Measurements from ENCODE around the gene XRCC5. TPM values are rescaled to one million over a fixed set of nuclear protein-coding genes. Genes with fewer than 3 reads are reported as not detected.

XRCC5 gene
- total RNA-seq, 1 experiment from 2014 or later, result 424 TPM

DNA sequence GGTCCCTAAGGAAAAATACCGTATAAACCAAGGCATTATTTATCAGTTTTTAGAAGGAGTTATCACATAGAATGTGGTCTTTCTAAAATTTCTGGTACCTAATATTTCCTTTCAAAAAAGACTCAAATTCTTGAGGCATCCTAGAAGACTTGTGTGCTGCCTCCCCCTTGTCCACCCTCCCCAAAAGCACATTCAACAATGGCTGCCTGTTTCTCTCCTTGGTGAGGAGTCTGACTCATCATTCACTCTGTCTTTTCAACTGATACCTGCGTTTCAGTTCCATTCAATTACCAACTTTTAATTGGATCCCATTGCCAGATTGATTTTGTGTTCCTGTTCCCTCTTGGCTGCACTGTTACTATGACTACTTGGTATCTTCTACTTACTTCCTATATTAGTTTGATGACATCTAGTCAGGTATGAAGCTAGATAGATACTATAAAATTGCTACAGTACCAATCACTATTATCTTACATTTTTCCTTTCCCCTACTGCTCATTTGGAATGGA lies 72.9 kb downstream of the XRCC5 start (continued):
- TF ChIP-seq, protein P1, sequence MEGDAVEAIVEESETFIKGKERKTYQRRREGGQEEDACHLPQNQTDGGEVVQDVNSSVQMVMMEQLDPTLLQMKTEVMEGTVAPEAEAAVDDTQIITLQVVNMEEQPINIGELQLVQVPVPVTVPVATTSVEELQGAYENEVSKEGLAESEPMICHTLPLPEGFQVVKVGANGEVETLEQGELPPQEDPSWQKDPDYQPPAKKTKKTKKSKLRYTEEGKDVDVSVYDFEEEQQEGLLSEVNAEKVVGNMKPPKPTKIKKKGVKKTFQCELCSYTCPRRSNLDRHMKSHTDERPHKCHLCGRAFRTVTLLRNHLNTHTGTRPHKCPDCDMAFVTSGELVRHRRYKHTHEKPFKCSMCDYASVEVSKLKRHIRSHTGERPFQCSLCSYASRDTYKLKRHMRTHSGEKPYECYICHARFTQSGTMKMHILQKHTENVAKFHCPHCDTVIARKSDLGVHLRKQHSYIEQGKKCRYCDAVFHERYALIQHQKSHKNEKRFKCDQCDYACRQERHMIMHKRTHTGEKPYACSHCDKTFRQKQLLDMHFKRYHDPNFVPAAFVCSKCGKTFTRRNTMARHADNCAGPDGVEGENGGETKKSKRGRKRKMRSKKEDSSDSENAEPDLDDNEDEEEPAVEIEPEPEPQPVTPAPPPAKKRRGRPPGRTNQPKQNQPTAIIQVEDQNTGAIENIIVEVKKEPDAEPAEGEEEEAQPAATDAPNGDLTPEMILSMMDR (IDR thresholded peaks at IDR 0.05 in 2 of 3, conservative IDR thresholded peaks at IDR 0.05 in 1 of 3; ENCODE audit: borderline replicate concordance in 1 of 3, insufficient read depth in 1 of 3, low read depth in 2 of 3, low read length in 2 of 3), result no peak
- TF ChIP-seq FOSL1 (IDR thresholded peaks at IDR 0.05; ENCODE audit: low read depth) (no peak), SIN3A (IDR thresholded peaks at IDR 0.05; ENCODE audit: low read depth) (no peak), CEBPB (IDR thresholded peaks at IDR 0.05; ENCODE audit: low read depth) (no peak), POLR2A (IDR thresholded peaks at IDR 0.05; ENCODE audit: borderline replicate concordance, extremely low read depth, insufficient read depth, insufficient read length) (no peak), ELF1 (IDR thresholded peaks at IDR 0.05; ENCODE audit: borderline replicate concordance, low read depth) (no peak), ZFX (IDR thresholded peaks at IDR 0.05) (no peak)

DNA sequence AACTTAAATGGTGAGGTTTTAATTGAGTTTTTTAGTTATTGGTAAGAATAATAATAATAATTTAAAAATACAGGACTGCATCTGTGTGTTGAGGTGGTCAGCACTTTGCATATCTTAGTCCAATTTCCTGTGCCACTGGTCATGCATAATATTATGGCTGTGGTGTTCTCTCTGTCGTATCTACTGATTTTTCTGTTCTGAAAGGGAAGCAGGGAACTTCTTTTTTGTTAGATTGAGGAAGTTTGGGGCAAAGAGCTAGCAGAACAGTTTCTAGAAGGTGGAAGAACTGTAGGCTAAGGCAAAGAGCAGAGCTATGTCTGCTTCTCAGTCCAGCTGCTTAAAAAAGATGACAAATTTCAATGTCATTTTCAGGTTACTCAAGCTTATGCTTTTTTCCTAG lies 74.3 kb downstream of the XRCC5 start:
- Histone ChIP-seq H3K9me3 (ENCODE audit: control insufficient read depth in 1 of 2, insufficient read depth in 1 of 2, low read depth in 1 of 2, low read length in 2 of 2) (no peaks in the 10 kb centered on the region), H3K4me3 (replicated peaks in 1 of 2; ENCODE audit: low read depth in 1 of 2, low read length in 2 of 2) (no peak overlapping the region), H3K79me2 (ENCODE audit: insufficient read depth, low read length) (peaks cover 98% of the 10 kb centered on the region), H2AFZ (ENCODE audit: low read depth, low read length, poor library complexity, severe bottlenecking) (no peak overlapping the region), H3K4me1 (ENCODE audit: control insufficient read depth in 1 of 2, insufficient read depth in 2 of 2, low read length in 2 of 2) (no peaks in the 10 kb centered on the region), H3K9ac (ENCODE audit: low read length) (no peak overlapping the region), H3K9me2 (ENCODE audit: insufficient read depth) (no peaks in the 10 kb centered on the region), H3K36me3 (ENCODE audit: control insufficient read depth in 1 of 2, insufficient read depth in 2 of 2, low read length in 2 of 2) (peaks cover 4 to 37% of the 10 kb centered on the region in 2 experiments; a peak in 3 of 4 replicates), H3K27ac (ENCODE audit: low read depth, low read length) (no peak overlapping the region), H4K20me1 (ENCODE audit: insufficient read depth) (peaks cover 17% of the 10 kb centered on the region; the same call in 1 of the 2 replicates), H3K4me2 (ENCODE audit: low read length) (no peak overlapping the region), H3K27me3 (ENCODE audit: insufficient read depth, low read length) (no peaks in the 10 kb centered on the region)
- ChIA-PET CTCF (no interaction called here), POLR2A (no interaction called here), RAD21 (ENCODE audit: low non-redundant PET in 1 of 2, low total read pairs in 2 of 2, uncharacterized antibody in 2 of 2, unreplicated experiment in 2 of 2) (no interaction called here)
- DNase-seq (ENCODE audit: low read depth, low spot score) (no peak), ATAC-seq (no peak)
- TF ChIP-seq TCF7L2 (IDR thresholded peaks at IDR 0.05; ENCODE audit: borderline replicate concordance, extremely low read depth, insufficient read depth, insufficient read length) (no peak), RAD21 (IDR thresholded peaks at IDR 0.05; ENCODE audit: low read depth) (no peak), YY1 (IDR thresholded peaks at IDR 0.05; ENCODE audit: extremely low read depth, insufficient replicate concordance, low read depth, low read length) (no peak), SP1 (IDR thresholded peaks at IDR 0.05; ENCODE audit: low read depth) (no peak), JUND (IDR thresholded peaks at IDR 0.05) (no peak), EGR1 (IDR thresholded peaks at IDR 0.05; ENCODE audit: low read depth) (no peak), ZFX (IDR thresholded peaks at IDR 0.05) (no peak), POLR2AphosphoS5 (IDR thresholded peaks at IDR 0.05; ENCODE audit: low read depth, low read length) (no peak), ELF1 (IDR thresholded peaks at IDR 0.05; ENCODE audit: borderline replicate concordance, low read depth) (no peak)
- TF ChIP-seq, protein P2, sequence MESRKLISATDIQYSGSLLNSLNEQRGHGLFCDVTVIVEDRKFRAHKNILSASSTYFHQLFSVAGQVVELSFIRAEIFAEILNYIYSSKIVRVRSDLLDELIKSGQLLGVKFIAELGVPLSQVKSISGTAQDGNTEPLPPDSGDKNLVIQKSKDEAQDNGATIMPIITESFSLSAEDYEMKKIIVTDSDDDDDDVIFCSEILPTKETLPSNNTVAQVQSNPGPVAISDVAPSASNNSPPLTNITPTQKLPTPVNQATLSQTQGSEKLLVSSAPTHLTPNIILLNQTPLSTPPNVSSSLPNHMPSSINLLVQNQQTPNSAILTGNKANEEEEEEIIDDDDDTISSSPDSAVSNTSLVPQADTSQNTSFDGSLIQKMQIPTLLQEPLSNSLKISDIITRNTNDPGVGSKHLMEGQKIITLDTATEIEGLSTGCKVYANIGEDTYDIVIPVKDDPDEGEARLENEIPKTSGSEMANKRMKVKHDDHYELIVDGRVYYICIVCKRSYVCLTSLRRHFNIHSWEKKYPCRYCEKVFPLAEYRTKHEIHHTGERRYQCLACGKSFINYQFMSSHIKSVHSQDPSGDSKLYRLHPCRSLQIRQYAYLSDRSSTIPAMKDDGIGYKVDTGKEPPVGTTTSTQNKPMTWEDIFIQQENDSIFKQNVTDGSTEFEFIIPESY (IDR thresholded peaks at IDR 0.05; ENCODE audit: extremely low read depth, insufficient replicate concordance, low read length), result no peak
- TF ChIP-seq, protein P3, sequence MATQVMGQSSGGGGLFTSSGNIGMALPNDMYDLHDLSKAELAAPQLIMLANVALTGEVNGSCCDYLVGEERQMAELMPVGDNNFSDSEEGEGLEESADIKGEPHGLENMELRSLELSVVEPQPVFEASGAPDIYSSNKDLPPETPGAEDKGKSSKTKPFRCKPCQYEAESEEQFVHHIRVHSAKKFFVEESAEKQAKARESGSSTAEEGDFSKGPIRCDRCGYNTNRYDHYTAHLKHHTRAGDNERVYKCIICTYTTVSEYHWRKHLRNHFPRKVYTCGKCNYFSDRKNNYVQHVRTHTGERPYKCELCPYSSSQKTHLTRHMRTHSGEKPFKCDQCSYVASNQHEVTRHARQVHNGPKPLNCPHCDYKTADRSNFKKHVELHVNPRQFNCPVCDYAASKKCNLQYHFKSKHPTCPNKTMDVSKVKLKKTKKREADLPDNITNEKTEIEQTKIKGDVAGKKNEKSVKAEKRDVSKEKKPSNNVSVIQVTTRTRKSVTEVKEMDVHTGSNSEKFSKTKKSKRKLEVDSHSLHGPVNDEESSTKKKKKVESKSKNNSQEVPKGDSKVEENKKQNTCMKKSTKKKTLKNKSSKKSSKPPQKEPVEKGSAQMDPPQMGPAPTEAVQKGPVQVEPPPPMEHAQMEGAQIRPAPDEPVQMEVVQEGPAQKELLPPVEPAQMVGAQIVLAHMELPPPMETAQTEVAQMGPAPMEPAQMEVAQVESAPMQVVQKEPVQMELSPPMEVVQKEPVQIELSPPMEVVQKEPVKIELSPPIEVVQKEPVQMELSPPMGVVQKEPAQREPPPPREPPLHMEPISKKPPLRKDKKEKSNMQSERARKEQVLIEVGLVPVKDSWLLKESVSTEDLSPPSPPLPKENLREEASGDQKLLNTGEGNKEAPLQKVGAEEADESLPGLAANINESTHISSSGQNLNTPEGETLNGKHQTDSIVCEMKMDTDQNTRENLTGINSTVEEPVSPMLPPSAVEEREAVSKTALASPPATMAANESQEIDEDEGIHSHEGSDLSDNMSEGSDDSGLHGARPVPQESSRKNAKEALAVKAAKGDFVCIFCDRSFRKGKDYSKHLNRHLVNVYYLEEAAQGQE (IDR thresholded peaks at IDR 0.05; ENCODE audit: low read depth), result no peak
- intact Hi-C loops (cut with micrococcal nuclease), result no loop called here
- no TSS peak for BruUV-seq (replicated peaks)

Data from HCT116 (cell line).